Measurements from ENCODE around the gene ZNF487.

DNA sequence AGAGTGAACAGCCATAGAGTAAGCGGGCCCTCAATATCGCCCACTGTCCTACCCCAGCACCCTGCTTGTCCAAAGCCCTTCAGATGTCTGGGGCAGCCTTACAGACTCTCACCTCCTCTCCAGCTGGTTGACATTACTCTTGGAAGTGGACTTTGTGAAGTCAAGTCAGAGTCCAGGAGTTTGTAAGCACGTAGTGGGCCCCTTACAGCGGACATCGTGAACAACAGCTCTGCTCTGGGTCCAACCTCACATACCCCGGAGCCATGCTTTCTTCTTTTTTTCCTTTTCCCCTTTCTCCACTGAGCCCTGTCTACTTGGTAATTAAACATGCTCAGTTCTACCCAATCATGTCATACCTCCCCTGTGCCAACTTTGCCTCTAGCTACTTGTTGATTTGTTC is 45.4 kb upstream of the ZNF487 start:
- TF ChIP-seq CTCF (IDR thresholded peaks at IDR 0.05) (no peak), EZH2 (IDR thresholded peaks at IDR 0.05; ENCODE audit: borderline replicate concordance, insufficient read depth, low read depth, low read length, poor library complexity, severe bottlenecking) (no peak)

Data from B cell (primary cell).